ENCODE results near the gene UTP14A. TPM values are rescaled to one million over a fixed set of nuclear protein-coding genes. Genes with fewer than 3 reads are reported as not detected.
"Not testable (repeated sequence)": the region's sequence is repeated elsewhere in the genome, so short reads cannot be mapped to it uniquely, and the experiment has no call there.

UTP14A gene
- polyA plus RNA-seq, 2 of the 4 experiments (the other 2 are of a cell fraction): 38.7 to 47.3 TPM

- TF ChIP-seq ZSCAN20 (CRISPR knock-in tag; IDR thresholded peaks at IDR 0.05): no peak
- peak; percentile 77 for TF ChIP-seq MYC (IDR thresholded peaks at IDR 0.05; ENCODE audit: borderline replicate concordance, low read length)
- TF ChIP-seq ZNF302 (CRISPR knock-in tag; IDR thresholded peaks at IDR 0.05): no peak
- no peak for TF ChIP-seq HMGXB4 (CRISPR knock-in tag; IDR thresholded peaks at IDR 0.05; ENCODE audit: borderline replicate concordance)
- TF ChIP-seq ESRRA (IDR thresholded peaks at IDR 0.05; ENCODE audit: borderline replicate concordance, low read length): no peak
- no peak for TF ChIP-seq HES2 (IDR thresholded peaks at IDR 0.05)
- TF ChIP-seq JUNB (IDR thresholded peaks at IDR 0.05): no peak
- TF ChIP-seq HOXB5 (CRISPR knock-in tag; IDR thresholded peaks at IDR 0.05): no peak
- peak; percentile 44; the same call in 1 of the 2 replicates for TF ChIP-seq FOXS1 (CRISPR knock-in tag; IDR thresholded peaks at IDR 0.05)
- TF ChIP-seq MAX (IDR thresholded peaks at IDR 0.05): peak; percentile 97
- 0 out of 3 replicates have a peak, but pooled peaks have one; percentile 64 for TF ChIP-seq BCL3 (IDR thresholded peaks at IDR 0.05)
- no peak for TF ChIP-seq PBX3 (IDR thresholded peaks at IDR 0.05)
- TF ChIP-seq NPAS2 (CRISPR knock-in tag; IDR thresholded peaks at IDR 0.05; ENCODE audit: borderline replicate concordance): no peak
- TF ChIP-seq E2F6 (IDR thresholded peaks at IDR 0.05; ENCODE audit: borderline replicate concordance, low read depth): peak; percentile 95
- TF ChIP-seq MAZ (IDR thresholded peaks at IDR 0.05; ENCODE audit: borderline replicate concordance, low read depth, low read length): no peak
- TF ChIP-seq FOSB (CRISPR knock-in tag; IDR thresholded peaks at IDR 0.05): no peak
- TF ChIP-seq RCOR1 (IDR thresholded peaks at IDR 0.05; ENCODE audit: low read depth, low read length): no peak
- no peak for TF ChIP-seq EHMT2 (IDR thresholded peaks at IDR 0.05; ENCODE audit: low read depth)
- peak; percentile 44 to 84; a peak in 4 of 5 replicates for TF ChIP-seq JUN (IDR thresholded peaks at IDR 0.05)
- no peak for TF ChIP-seq RAD21 (conservative IDR thresholded peaks at IDR 0.05 in 1 of 2, IDR thresholded peaks at IDR 0.05 in 1 of 2)
- 0 out of 2 replicates have a peak, but pooled peaks have one; percentile 28 for TF ChIP-seq EHF (CRISPR knock-in tag; IDR thresholded peaks at IDR 0.05)
- TF ChIP-seq KDM5A (IDR thresholded peaks at IDR 0.05): no peak
- TF ChIP-seq HEYL (CRISPR knock-in tag; IDR thresholded peaks at IDR 0.05): no peak
These were observed at the start of gene UTP14A (continued) for GRCh38 chrX:129905787-129906580.

GRCh38 chrX:129859134-129859533 is 46.8 kb upstream of the UTP14A start:
- POLR2A ChIA-PET; H3K9me3 ChIP-seq; CTCF ChIA-PET; H3K27ac ChIP-seq; H3K4me3 ChIP-seq; H3K4me2 ChIP-seq; H3K4me1 ChIP-seq; FAIRE-seq; ATAC-seq; DNase-seq (ENCODE audit: low read depth in 1 of 2, low spot score in 1 of 2): not testable (repeated sequence)
- 31% methylated on average over 6 of the region's 6 CpGs for whole genome bisulfite sequencing (ENCODE audit: missing lambda C conversion rate)

GRCh38 chrX:129866321-129866720 is 39.6 kb upstream of the UTP14A start:
- H3K4me3 ChIP-seq; H3K9me3 ChIP-seq; FAIRE-seq; POLR2A ChIA-PET; H3K4me2 ChIP-seq; DNase-seq (ENCODE audit: low read depth in 1 of 2, low spot score in 1 of 2); H3K4me1 ChIP-seq; ATAC-seq; H3K27ac ChIP-seq: not testable (repeated sequence)
- WGBS (ENCODE audit: missing lambda C conversion rate): 47% methylated on average over 3 of the region's 3 CpGs
- CTCF ChIA-PET: interaction anchor here (2.1 kb wide), 1 partner anchor 43 kb away, joined by 7 read pairs; no protein-coding TSS in a partner anchor

Data from A549 (cell line).